K562 (cell line): ENCODE data around the gene PLEKHF1. TPM values are rescaled to one million over a fixed set of nuclear protein-coding genes. Genes with fewer than 3 reads are reported as not detected.

Experiments
- ATAC-seq: fragments of 200-7000 bp; cut with Tn5 transposase; 3 replicates; pipeline ENCODE4 v1.9.1; 2020; ENCODE audit warnings: moderate library complexity
- Bru-seq: library from RNA; stranded (reverse); fragments of 400-500 nt; gene quantifications from one replicate; lab custom pipeline; 2021; lab: Mats Ljungman, UMichigan
- BruChase-seq, 2 experiments: library from RNA; stranded (reverse); fragments of 400-500 nt; gene quantifications; one replicate each; lab custom pipeline; 2021; lab: Mats Ljungman, UMichigan
- BruUV-seq: library from RNA; stranded (reverse); fragments of 400-500 nt; replicated peaks from 2 replicates; lab custom pipeline; 2021; lab: Mats Ljungman, UMichigan
- CTCF ChIA-PET: fragments of 300-600 bp; formaldehyde crosslinking; extraction: SDS; loops from one replicate; lab custom pipeline; 2021; ENCODE audit warnings: low intra/inter-chr PET ratio; lab: Yijun Ruan, JAX
- POLR2A ChIA-PET: fragments of 300-600, 350-650 bp; sonication (Branson Sonifier 250); formaldehyde crosslinking; extraction: SDS; loops from one replicate; lab custom pipeline; 2021; ENCODE audit warnings: antibody characterized with exemption, inconsistent platforms; lab: Yijun Ruan, JAX
- DNase-seq, 4 experiments: peaks; one replicate each; pipeline versions ENCODE4 v3.0.0 to v3.0.0-alpha.2; 2011 to 2018; ENCODE audit warnings: low spot score in 3 of 4, mixed read lengths in 3 of 4; ENCODE audit errors: extremely low read depth in 1 of 4
- FAIRE-seq: peaks from 2 replicates; lab custom pipeline; 2011; peaks lifted over from hg19 to GRCh38; lab: Jason Lieb, UNC
- H2AFZ ChIP-seq: 2 replicates; pipeline ENCODE4 v1.6.0; 2011; ENCODE audit warnings: low read depth, low read length, control low read depth, inconsistent platforms
- H3K27ac ChIP-seq: fragments of 200-600 bp; 3 replicates; pipeline ENCODE4 v1.8.0; 2011; ENCODE audit warnings: low read depth, mild to moderate bottlenecking, control low read depth, inconsistent platforms, low read length, moderate library complexity, mixed read lengths; ENCODE audit errors: extremely low read depth
- H3K27me3 ChIP-seq, 2 experiments: fragments of 300-600 bp in 1 of 2; 2 replicates in 1 of 2; 3 replicates in 1 of 2; pipeline versions ENCODE4 v1.6.0 to v1.8.0; 2011; ENCODE audit warnings: inconsistent platforms in 2 of 2, low read length in 2 of 2, mild to moderate bottlenecking in 1 of 2, mixed read lengths in 1 of 2, moderate library complexity in 1 of 2; ENCODE audit not compliant: control insufficient read depth in 2 of 2, insufficient read depth in 2 of 2
- H3K36me3 ChIP-seq: fragments of 300-600 bp; 3 replicates; pipeline ENCODE4 v1.8.0; 2011; ENCODE audit warnings: mild to moderate bottlenecking, low read length, inconsistent platforms; ENCODE audit not compliant: control insufficient read depth, insufficient read depth
- H3K4me1 ChIP-seq, 2 experiments: fragments of 200-600 bp in 1 of 2; replicated peaks in 1 of 2; 2 replicates in 1 of 2; 3 replicates in 1 of 2; pipeline versions ENCODE4 v1.5.1 to v1.8.0; 2011; ENCODE audit warnings: inconsistent platforms in 2 of 2, low read length in 2 of 2, mild to moderate bottlenecking in 1 of 2, mixed read lengths in 1 of 2, moderate library complexity in 1 of 2; ENCODE audit not compliant: control insufficient read depth in 2 of 2, insufficient read depth in 2 of 2
- H3K4me2 ChIP-seq: 2 replicates; pipeline ENCODE4 v1.6.1; 2011; ENCODE audit warnings: low read length, control low read depth, inconsistent platforms, mixed read lengths; ENCODE audit not compliant: insufficient read depth
- H3K4me3 ChIP-seq: fragments of 200-600 bp; sonication (generic), shearing (Covaris generic); 2 replicates; pipeline ENCODE4 v1.5.1; 2016; ENCODE audit warnings: control low read depth, inconsistent platforms
- H3K79me2 ChIP-seq: fragments of 200-600 bp; 3 replicates; pipeline ENCODE4 v1.8.0; 2011; ENCODE audit warnings: low read length, inconsistent platforms; ENCODE audit not compliant: control insufficient read depth, insufficient read depth
- H3K9ac ChIP-seq, 2 experiments: 2 replicates each; pipeline versions ENCODE4 v1.6.0 to v1.6.1; 2011; ENCODE audit warnings: low read depth in 2 of 2, low read length in 2 of 2, control low read depth in 1 of 2, inconsistent platforms in 1 of 2, mild to moderate bottlenecking in 1 of 2, mixed read lengths in 1 of 2; ENCODE audit not compliant: insufficient read depth in 1 of 2
- H3K9me1 ChIP-seq: one replicate; pipeline ENCODE4 v1.6.0; 2011; ENCODE audit warnings: inconsistent platforms, mild to moderate bottlenecking, low read length, moderate library complexity; ENCODE audit not compliant: control insufficient read depth, insufficient read depth
- H3K9me3 ChIP-seq: replicated peaks from 2 replicates; pipeline ENCODE4 v1.5.1; 2011; ENCODE audit warnings: low read depth, low read length, inconsistent platforms; ENCODE audit not compliant: control insufficient read depth, insufficient read depth
- H4K20me1 ChIP-seq: replicated peaks from 2 replicates; pipeline ENCODE4 v1.6.1; 2011; ENCODE audit warnings: low read length, inconsistent platforms, mixed read lengths; ENCODE audit not compliant: control insufficient read depth, insufficient read depth
- ELF2 ChIP-seq: fragments of 250-450 bp; sonication (Bioruptor Pico); IDR thresholded peaks from 2 replicates; pipeline ENCODE4 v1.5.0; 2021; ENCODE audit warnings: mild to moderate bottlenecking
- JUN ChIP-seq, 2 experiments: sonication (generic) in 1 of 2; formaldehyde crosslinking in 1 of 2; IDR thresholded peaks; 2 replicates each; pipeline versions ENCODE4 v1.6.1 to v1.8.0; 2012 to 2022; ENCODE audit warnings: borderline replicate concordance in 2 of 2, mild to moderate bottlenecking in 2 of 2, improper control_type of control experiment in 1 of 2, low read depth in 1 of 2, low read length in 1 of 2, missing genetic modification reagents in 1 of 2
- NFE2 ChIP-seq: IDR thresholded peaks from 2 replicates; pipeline ENCODE4 v1.6.1; 2014; ENCODE audit warnings: antibody characterized with exemption, low read depth
- NFIC ChIP-seq: fragments of 450-650 bp; IDR thresholded peaks from 2 replicates; pipeline ENCODE4 v1.6.1; 2017; ENCODE audit warnings: mild to moderate bottlenecking, inconsistent platforms
- TRIM25 ChIP-seq: fragments of 450-650 bp; IDR thresholded peaks from 2 replicates; pipeline ENCODE4 v1.7.0; 2016; ENCODE audit warnings: borderline replicate concordance
- ZNF224 ChIP-seq: sonication (generic); formaldehyde crosslinking; IDR thresholded peaks from 2 replicates; pipeline ENCODE4 v1.8.0; 2022; ENCODE audit warnings: mild to moderate bottlenecking, missing genetic modification reagents
- WGBS: fragments of 100-300 bp; shearing (Covaris generic); methylation state at CpG from one replicate; pipeline ENCODE4 v1.1.6; 2016; ENCODE audit warnings: low coverage, mixed read lengths; ENCODE audit not compliant: insufficient coverage; ENCODE audit errors: missing lambda C conversion rate; 5-methylcytosine and 5-hydroxymethylcytosine counted together
- in situ Hi-C: fragments of 300-500 bp; cut with MboI; formaldehyde crosslinking; loops from 4 replicates; pipeline ENCODE4 v1.15.0; 2018; ENCODE audit warnings: inconsistent platforms, mixed read lengths
- intact Hi-C: fragments of 100-400 bp; cut with micrococcal nuclease; formaldehyde crosslinking; loops from 2 replicates; pipeline ENCODE4 v1.14.2; 2022
- long read RNA-seq, 3 experiments: library from polyadenylated mRNA in 2 of 3; library from RNA in 1 of 3; unstranded in 2 of 3; stranded (forward) in 1 of 3; transcript quantifications; one replicate each; pipeline ENCODE4 v2.0.0, GENCODE V29; 2019 to 2022
- polyA minus RNA-seq, 3 experiments: library from RNA; depleted of rRNA, polyadenylated mRNA; stranded (reverse); fragments of >200 nt; gene quantifications; 2 replicates each; pipeline ENCODE4 v1.2.3, GENCODE V29; 2011
- polyA plus RNA-seq, 8 experiments: library from polyadenylated mRNA; depleted of rRNA in 4 of 8; stranded (reverse) in 5 of 8; unstranded in 3 of 8; fragments of >200 nt; fragmentation: Nextera tagmentation in 2 of 8; fragmentation: Illumina TruSeq in 1 of 8; extraction: Ambion mirVana in 2 of 8; extraction: Trizol in 1 of 8; gene quantifications; 2 replicates each; pipeline versions ENCODE4 v1.2.1 to v1.2.3, GENCODE V29; 2011 to 2014; ENCODE audit warnings: inconsistent platforms in 1 of 8, missing spikeins in 1 of 8
- total RNA-seq, 7 experiments: library from RNA; depleted of rRNA in 6 of 7; stranded (reverse); fragments of >200 nt in 6 of 7; fragmentation: Illumina TruSeq in 2 of 7; extraction: Trizol in 2 of 7; gene quantifications; 2 replicates each; pipeline versions ENCODE4 v1.2.1 to v1.2.3, GENCODE V29; 2011 to 2021; ENCODE audit warnings: low replicate concordance in 1 of 7
- TF ChIP-seq, protein P1 (sequence below): sonication (generic); formaldehyde crosslinking; IDR thresholded peaks from 2 replicates; pipeline ENCODE4 v1.8.1; 2023; ENCODE audit warnings: mild to moderate bottlenecking, missing genetic modification reagents

PLEKHF1 gene
- total RNA-seq (2011; cell fraction: chromatin; rRNA removed; ENCODE audit: low replicate concordance), result 3.5 and 12.3 TPM in 2 replicates
- total RNA-seq (2011; cell fraction: nucleolus; rRNA removed), result 17.3 and 17.5 TPM in 2 replicates
- total RNA-seq (2011; cell fraction: nucleoplasm; rRNA removed), result 7.9 and 9.0 TPM in 2 replicates
- total RNA-seq (2014; rRNA removed) (13.4 and 18.5 TPM in 2 replicates), total RNA-seq (2014; rRNA removed; fragmentation: Illumina TruSeq; extraction: Trizol) (1.2 TPM in 2 replicates), total RNA-seq (2015; rRNA removed; fragmentation: Illumina TruSeq; extraction: Trizol) (5.0 and 5.6 TPM in 2 replicates), total RNA-seq (2021) (12.7 and 15.1 TPM in 2 replicates), polyA plus RNA-seq (2011; rRNA removed) (2.9 and 5.2 TPM in 2 replicates), polyA plus RNA-seq (2014; fragmentation: Illumina TruSeq; extraction: Trizol) (2.3 and 4.6 TPM in 2 replicates), polyA plus RNA-seq (2014; fragmentation: Nextera tagmentation; extraction: Ambion mirVana) (under 1 TPM in 1 of 2 experiments, not detected in 1; 0.07 TPM), polyA plus RNA-seq (2014; rRNA removed) (11.0 and 12.0 TPM in 2 replicates), polyA minus RNA-seq (2011; rRNA and poly(A)+ RNA removed) (1.9 and 2.0 TPM in 2 replicates), Bru-seq, nascent RNA (percentile 76 among the genes with signal in this experiment), BruChase-seq, experiment 1, labeled RNA remaining after a 2-hour chase (percentile 65 among the genes with signal in this experiment), BruChase-seq, experiment 2, labeled RNA remaining after a 6-hour chase (percentile 61 among the genes with signal in this experiment)
- 6.8 and 18.1 TPM in 2 replicates for polyA plus RNA-seq (2011; cell fraction: cytosol; rRNA removed)
- polyA plus RNA-seq (2011; cell fraction: nucleus; rRNA removed), result 5.6 and 9.4 TPM in 2 replicates
- polyA plus RNA-seq (2012), result 9.9 and 29.3 TPM in 2 replicates
- polyA minus RNA-seq (2011; cell fraction: cytosol; rRNA and poly(A)+ RNA removed), result 5.2 and 6.2 TPM in 2 replicates
- 6.5 and 7.6 TPM in 2 replicates for polyA minus RNA-seq (2011; cell fraction: nucleus; rRNA and poly(A)+ RNA removed)
- long read RNA-seq, experiment 1, transcript PLEKHF1-201 (2 exons, 2,084 nt), result major isoform, 35 of 58 reads
- long read RNA-seq, experiment 1, transcript PLEKHF1-204 (2 exons, 1,357 nt), result minor isoform, 5 of 58 reads
- long read RNA-seq, experiment 1, partial matches to known transcripts, result 16 of 58 reads
- long read RNA-seq, experiment 1, other reads (novel, unspliced or antisense), result 1 of 58 reads
- long read RNA-seq, experiment 2, partial matches to known transcripts, result 10 of 17 reads
- long read RNA-seq, experiment 2, other reads (novel, unspliced or antisense), result 2 of 17 reads
- long read RNA-seq, experiment 3, transcript PLEKHF1-201 (2 exons, 2,084 nt), result major isoform, 19 of 23 reads
- long read RNA-seq, experiment 3, partial matches to known transcripts, result 3 of 23 reads
- long read RNA-seq, experiment 3, other reads (novel, unspliced or antisense), result 0 of 23 reads

DNA sequence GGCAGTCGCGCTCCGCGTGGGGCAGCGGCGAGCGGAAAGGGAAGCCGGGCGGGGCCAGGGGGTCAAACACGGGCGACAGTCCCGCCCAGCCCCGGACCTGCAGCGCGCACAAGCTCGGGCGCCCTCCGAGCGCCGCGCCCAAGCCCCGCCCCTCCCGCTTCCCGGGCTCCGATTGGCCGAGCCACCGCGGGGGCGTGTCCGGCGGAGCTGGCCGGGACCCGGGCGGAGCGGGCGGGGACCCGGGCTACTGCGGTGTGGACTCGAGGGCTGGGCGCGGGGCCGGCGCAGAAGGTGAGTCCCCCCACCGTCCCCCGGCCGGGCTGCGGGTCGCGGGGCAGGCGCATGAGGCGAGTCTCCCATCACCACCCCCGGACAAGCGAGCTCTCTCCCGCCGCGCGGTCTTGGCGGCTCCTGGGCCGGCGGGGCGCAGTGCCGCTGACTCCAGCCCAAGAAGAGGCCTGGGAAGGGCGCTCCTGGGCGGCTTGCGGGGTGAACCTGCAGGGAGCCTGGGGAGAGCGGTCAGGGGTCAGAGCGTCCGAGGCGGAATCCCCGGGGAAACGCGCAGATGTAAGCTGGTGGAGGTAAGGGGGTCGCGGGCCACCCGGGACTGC is at the start of gene PLEKHF1:
Gene PLEKHF1 (plus strand): TSS at position 247 of the 611 bp plus-strand sequence. CDS start 8,379 bp downstream, outside the sequence.
- Histone ChIP-seq H3K4me1 (peaks cover 52 to 71% of the 10 kb centered on the region in 2 experiments), H3K79me2 (peaks cover 45% of the 10 kb centered on the region), H3K36me3 (peaks cover 6% of the 10 kb centered on the region; the same call in 1 of the 3 replicates), H3K27ac (peak within 1 kb of the TSS; percentile 83), H4K20me1 (no peaks in the 10 kb centered on the region; the same call in 1 of the 2 replicates), H3K27me3 (no peaks in the 10 kb centered on the region), H2AFZ (peak within 1 kb of the TSS; percentile 79), H3K9ac (peak within 1 kb of the TSS; percentile 69 to 96), H3K9me1 (no peaks in the 10 kb centered on the region), H3K9me3 (no peaks in the 10 kb centered on the region), H3K4me3 (peak within 1 kb of the TSS; percentile 78), H3K4me2 (peak within 1 kb of the TSS; percentile 81)
- in situ Hi-C loops, result no loop called here
- DNase-seq, result peak; percentile 93 to 97 (median 96)
- WGBS, result 0% methylated on average over 19 of the region's 75 CpGs
- intact Hi-C loops, result loop anchor here (1.0 kb wide), 3 partner anchors 22 to 55 kb away; no protein-coding TSS in a partner anchor
- FAIRE-seq, result no peak
- ChIA-PET CTCF (interaction anchor here (1.0 kb wide), 1 partner anchor 25 kb away, joined by 3 read pairs; no protein-coding TSS in a partner anchor), POLR2A (interaction anchor here (0.5 to 1.0 kb wide), 10 partner anchors 10 to 130 kb away, joined by 3 to 5 read pairs (median 3); no protein-coding TSS in a partner anchor)
- peak; percentile 95 for ATAC-seq
- no TSS peak for BruUV-seq
- TF ChIP-seq, protein P1, sequence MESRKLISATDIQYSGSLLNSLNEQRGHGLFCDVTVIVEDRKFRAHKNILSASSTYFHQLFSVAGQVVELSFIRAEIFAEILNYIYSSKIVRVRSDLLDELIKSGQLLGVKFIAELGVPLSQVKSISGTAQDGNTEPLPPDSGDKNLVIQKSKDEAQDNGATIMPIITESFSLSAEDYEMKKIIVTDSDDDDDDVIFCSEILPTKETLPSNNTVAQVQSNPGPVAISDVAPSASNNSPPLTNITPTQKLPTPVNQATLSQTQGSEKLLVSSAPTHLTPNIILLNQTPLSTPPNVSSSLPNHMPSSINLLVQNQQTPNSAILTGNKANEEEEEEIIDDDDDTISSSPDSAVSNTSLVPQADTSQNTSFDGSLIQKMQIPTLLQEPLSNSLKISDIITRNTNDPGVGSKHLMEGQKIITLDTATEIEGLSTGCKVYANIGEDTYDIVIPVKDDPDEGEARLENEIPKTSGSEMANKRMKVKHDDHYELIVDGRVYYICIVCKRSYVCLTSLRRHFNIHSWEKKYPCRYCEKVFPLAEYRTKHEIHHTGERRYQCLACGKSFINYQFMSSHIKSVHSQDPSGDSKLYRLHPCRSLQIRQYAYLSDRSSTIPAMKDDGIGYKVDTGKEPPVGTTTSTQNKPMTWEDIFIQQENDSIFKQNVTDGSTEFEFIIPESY (CRISPR knock-in tag), result no peak
- TF ChIP-seq JUN (IDR thresholded peaks at IDR 0.05; ENCODE audit: borderline replicate concordance, low read depth, low read length) (peak; percentile 6; the same call in 1 of the 2 replicates), JUN (CRISPR knock-in tag; IDR thresholded peaks at IDR 0.05; ENCODE audit: borderline replicate concordance) (no peak), NFE2 (0 out of 2 replicates have a peak, but pooled peaks have one; percentile 1), TRIM25 (no peak), NFIC (0 out of 2 replicates have a peak, but pooled peaks have one; percentile 6), ZNF224 (CRISPR knock-in tag) (no peak), ELF2 (CRISPR knock-in tag) (no peak)
